ENCODE measurements around the gene ZNF716. TPM values are rescaled to one million over a fixed set of nuclear protein-coding genes. Genes with fewer than 3 reads are reported as not detected.
"Not testable (repeated sequence)": the region's sequence is repeated elsewhere in the genome, so short reads cannot be mapped to it uniquely, and the experiment has no call there.

Gene ZNF716
- polyA plus RNA-seq (2014; cell fraction: cytosol; rRNA removed), result 0.12 and 0.32 TPM in 2 replicates
- polyA plus RNA-seq (2014; cell fraction: nucleus; rRNA removed), result 0.08 and 0.30 TPM in 2 replicates

DNA sequence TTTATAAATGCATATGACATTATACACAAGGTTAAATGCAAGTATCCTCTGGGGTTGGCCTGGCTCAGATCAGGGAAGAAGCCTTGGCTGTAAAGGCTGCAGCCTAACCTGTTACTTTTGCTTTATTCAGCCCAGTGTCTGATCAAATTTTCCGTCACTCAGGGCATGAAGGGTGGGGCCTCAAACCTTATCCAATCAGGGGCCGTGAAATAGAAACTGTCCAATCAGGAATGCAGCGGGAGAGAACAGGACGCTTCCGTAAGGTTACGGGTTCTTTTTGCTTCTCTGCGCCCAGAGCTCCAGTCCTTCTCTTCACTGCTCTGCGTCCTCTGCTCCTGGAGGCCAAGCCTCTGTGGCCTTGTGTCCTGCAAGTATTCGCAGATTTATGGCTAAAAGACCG is at the start of gene ZNF716:
ZNF716 (plus strand) TSS at position 274 of the 400 bp plus-strand sequence; CDS start at position 386, 112 bp downstream.
- no peak for DNase-seq (ENCODE audit: low spot score)

DNA sequence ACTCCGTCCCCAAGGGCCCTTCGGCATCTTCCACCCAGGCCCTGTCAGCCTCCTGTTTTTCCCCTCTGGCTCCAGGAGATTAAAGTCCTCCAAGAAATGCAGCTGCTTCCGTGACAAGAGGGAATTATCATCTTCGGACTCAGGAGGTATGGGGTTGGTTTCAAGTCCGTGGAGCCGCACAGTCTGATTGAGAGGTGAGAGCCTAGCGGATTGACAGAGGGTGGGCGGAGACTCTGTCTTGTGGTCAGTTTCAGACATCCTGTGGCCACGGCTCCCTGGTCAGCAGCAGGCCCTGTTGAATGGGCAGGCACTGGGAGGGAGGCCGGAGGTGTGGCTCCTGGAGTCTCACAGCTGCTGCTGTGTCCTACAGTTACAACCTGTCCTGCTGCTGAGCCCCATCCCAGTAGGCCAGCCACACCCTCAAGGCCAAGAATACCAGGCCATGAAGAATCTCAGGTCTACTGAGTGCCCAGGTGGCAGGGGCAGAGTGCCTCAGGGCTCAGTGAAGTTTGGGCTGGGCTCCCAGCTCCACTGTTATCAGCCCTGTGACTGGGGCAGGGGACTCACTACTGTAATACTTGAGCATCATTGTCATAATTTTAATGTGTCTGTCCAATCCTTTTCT is 49.3 kb upstream of the ZNF716 start:
- DNase-seq (ENCODE audit: low spot score), result no peak

- DNase-seq (ENCODE audit: low spot score), result not testable (repeated sequence)
Observed at GRCh38 chr7:57403051-57403450, 46.9 kb upstream of the ZNF716 start.

DNA sequence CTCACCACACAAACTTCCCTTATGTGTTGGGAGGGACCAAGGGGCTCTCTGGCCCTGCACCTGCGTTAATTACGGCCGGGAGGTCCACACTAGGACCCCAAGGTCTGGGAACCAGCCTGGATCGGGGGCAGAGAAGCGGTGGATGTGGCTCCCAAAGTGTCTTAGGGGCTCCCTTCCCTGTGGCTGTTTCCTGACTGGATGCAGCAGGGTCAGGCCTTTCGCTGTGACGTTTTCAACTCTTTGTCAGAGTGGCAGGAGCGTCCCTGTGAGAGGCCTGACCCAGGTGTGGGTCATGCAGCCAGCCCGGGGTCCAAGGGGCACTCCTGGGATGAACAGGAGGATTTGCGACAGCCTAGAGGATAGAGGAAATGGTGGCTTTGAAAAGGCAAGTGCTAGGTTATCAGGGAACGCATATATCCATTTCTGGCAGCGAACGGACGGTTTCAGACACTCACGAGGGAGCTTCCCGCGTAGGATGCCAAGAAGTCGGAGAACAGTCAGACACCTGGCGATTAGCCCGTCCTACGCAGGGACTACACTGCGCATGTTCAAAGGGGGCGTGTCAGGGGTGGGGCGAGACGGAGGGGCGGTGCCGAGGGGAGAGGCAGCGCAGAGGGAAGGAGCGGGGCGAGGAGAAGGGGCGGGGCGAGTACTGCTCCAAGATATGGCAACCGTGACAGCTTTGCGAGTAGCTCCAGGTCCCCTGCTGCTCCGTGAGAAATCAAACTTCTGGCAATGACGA is 46.2 kb upstream of the ZNF716 start:
- peak; percentile 44 for DNase-seq (ENCODE audit: low spot score)

GRCh38 chr7:57404343-57404966 is 45.5 kb upstream of the ZNF716 start:
- DNase-seq (ENCODE audit: low spot score), result peak; percentile 74

DNA sequence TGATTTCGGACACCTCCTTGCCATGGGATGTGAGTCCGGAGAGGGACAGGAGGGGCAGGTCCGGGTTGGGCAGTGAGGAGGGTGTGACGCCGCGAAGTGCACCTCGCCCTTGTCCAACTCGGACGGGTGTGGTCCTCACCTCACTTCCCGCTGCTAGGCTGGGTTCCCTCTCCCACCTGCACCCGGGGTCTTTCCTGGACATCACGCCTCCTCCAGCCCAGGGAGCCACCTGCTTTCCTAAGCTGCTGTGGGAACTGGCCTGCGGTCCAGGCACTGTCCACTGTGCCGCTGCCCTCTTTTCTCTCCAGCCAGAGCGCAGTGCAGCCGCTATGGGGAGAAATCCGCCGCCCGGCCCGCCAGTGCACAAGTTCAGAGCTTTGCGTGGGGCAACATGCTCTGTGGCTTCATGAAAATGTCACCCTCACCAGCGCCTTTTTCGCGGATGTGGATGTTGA is 45.0 kb upstream of the ZNF716 start:
- DNase-seq (ENCODE audit: low spot score), result no peak

- no peak for DNase-seq (ENCODE audit: low spot score)
Observed at GRCh38 chr7:57407125-57407524, 42.9 kb upstream of the ZNF716 start.

- DNase-seq (ENCODE audit: low spot score), result no peak
Observed at GRCh38 chr7:57412168-57412567, 37.8 kb upstream of the ZNF716 start.

DNA sequence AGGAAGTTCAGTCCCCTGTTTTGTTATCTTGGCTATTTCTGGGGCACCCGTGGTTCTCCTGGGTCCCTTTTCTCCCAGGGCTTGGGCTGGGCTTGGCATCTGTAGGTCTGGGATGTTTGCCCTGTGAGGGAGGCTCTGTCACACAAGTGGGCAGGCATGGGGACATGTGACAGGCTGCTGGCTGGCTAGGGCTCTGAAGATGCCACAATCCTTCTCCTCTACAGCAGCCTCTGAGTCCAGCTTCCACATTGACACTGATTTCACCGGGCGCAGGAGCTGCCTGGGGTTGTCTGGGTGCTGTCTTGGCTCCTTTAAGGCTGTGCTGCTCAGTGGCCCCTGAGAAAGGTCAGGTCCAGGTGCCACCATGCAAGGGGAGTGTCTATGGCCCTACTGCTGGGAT is 37.4 kb upstream of the ZNF716 start:
- DNase-seq (ENCODE audit: low spot score), result no peak

GRCh38 chr7:57413529-57414398 is 36.2 kb upstream of the ZNF716 start:
- DNase-seq (ENCODE audit: low spot score), result no peak

GRCh38 chr7:57414415-57414814 is 35.6 kb upstream of the ZNF716 start:
- DNase-seq (ENCODE audit: low spot score), result no peak

GRCh38 chr7:57414852-57415251 is 35.1 kb upstream of the ZNF716 start:
- DNase-seq (ENCODE audit: low spot score), result no peak

DNA sequence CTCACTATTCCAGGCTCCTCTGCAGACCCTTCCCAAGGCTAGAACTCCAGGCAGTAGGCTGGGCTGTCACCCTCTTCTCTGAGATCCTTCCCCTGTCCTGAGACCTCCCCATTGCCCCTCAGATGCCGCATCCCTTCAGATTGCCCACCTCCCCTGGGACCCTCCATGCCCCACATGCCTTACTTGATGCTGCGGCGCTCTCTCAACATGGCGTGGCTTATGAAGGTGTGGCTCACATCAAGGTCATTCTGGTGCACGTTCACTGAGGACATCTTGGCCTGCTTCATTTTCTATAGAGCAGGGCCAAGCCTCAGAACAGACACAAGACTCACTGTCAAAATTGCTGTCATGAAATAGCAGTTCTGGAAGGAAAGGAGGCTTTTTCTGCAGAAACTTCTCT is 34.7 kb upstream of the ZNF716 start:
- no peak for DNase-seq (ENCODE audit: low spot score)

GRCh38 chr7:57415730-57416129 is 34.2 kb upstream of the ZNF716 start:
- no peak for DNase-seq (ENCODE audit: low spot score)

DNA sequence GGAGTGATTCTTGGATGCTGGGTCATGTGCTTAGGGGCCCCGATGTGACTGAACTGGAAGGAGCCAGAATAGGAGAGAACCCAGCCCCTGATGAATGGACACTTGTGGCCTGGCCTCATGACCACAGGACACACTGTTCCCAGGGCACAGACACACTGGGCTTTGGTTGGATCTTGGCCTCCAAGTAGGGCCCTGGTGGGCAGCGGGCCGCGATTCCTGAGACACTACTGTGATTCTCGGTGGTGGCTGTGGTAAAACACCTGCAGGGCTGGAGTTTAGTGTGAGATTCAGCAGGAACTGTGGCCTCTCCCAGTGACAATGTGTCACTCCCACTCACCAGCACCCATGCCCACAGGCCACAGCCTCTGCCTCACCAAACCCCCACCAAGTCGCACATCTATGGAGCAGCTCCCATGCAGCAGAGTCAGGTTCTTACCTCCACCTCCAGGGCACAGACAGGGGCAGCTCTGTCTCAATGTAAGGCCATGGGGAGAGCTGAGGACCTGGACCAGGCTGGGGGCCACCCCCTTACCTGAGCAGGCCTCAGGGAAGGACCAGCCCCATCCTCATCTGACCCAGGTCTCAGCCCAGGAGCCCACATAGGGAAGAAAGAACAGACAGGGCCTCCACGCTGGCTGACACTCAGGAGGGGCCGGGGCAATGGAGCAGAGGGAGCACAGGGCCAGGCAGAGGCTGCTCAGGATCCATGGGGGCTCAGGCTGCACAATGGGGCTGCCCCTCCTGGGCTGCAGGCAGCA is 33.2 kb upstream of the ZNF716 start:
- DNase-seq (ENCODE audit: low spot score), result no peak

DNA sequence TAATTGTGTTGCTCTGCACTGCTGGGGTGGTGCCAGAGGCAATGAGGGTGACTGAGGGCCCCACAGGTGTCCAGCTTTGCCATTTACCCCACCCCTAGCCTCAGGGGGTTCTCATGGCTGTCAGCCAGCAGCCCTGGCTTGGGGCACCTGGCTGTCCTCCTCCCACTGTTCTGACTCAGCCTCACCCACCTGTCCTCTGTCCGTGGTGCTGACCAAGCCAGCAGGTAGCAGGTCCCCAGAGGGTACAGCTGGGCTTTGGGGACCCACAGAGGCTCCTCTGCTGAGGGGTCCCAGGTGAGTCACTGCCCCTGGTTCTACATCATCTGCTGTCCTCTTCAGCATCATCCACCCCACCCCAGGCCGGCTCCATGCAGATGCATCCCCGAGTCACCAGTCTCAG is 32.2 kb upstream of the ZNF716 start:
- DNase-seq (ENCODE audit: low spot score), result no peak

- no peak for DNase-seq (ENCODE audit: low spot score)
Observed at GRCh38 chr7:57423768-57424167, 26.2 kb upstream of the ZNF716 start.

- DNase-seq (ENCODE audit: low spot score), result no peak
Observed at GRCh38 chr7:57424515-57425238, 25.3 kb upstream of the ZNF716 start.

DNA sequence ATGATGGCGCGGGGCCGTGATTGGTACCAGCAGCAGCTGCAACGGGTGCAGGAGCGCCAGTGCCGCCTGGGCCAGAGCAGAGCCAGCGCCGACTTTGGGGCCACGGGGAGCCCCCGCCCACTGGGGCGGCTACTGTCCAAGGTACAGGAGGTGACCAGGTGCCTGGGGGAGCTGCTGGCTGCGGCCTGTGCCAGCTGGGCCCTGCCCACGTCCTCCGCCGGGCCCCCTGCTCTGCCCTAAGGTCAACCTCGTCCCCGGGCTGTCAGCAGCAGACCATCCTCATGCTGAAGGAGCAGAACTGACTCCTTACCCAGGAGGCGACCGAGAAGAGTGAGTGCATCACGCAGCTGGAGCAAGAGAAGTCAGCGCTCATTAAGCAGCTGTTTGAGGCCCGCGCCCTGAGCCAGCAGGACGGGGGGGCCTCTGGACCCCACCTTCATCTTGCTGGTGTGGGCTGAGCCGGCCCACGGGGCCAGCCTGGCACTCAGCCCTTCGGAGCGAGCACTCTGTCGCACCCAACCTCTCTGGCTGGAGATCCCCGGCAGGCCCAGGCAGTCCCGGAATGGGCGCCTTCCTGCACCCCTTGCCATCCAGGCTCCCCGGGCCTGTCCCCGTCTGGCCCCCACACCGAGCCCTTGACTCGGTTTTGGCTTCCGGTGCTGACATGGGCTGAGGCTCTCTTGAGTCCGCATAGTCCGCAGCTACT is 24.6 kb upstream of the ZNF716 start:
- no peak for DNase-seq (ENCODE audit: low spot score)

All from SK-N-DZ (cell line).